HepG2 (cell line): ENCODE results near the gene ZNF544. TPM values are rescaled to one million over a fixed set of nuclear protein-coding genes. Genes with fewer than 3 reads are reported as not detected.
A peak's percentile ranks its signal among the peaks of the same experiment; 100 is the strongest.

Source experiments
- ARNT2 ChIP-seq: sonication (generic); formaldehyde crosslinking; IDR thresholded peaks from 2 replicates; pipeline ENCODE4 v1.8.0; 2022; ENCODE audit warnings: mild to moderate bottlenecking, low read depth, missing genetic modification reagents, moderate library complexity
- ATRX ChIP-seq: sonication (generic); formaldehyde crosslinking; IDR thresholded peaks from 2 replicates; pipeline ENCODE4 v1.4.0; 2020; ENCODE audit warnings: missing genetic modification reagents, borderline replicate concordance
- EZH2 ChIP-seq: conservative IDR thresholded peaks from 2 replicates; pipeline ENCODE4 v1.6.1; 2012; ENCODE audit warnings: mild to moderate bottlenecking, low read depth, low read length, moderate library complexity
- JDP2 ChIP-seq: sonication (generic); formaldehyde crosslinking; IDR thresholded peaks from 2 replicates; pipeline ENCODE4 v1.8.1; 2022; ENCODE audit warnings: missing genetic modification reagents, borderline replicate concordance
- KDM5B ChIP-seq: sonication (generic); formaldehyde crosslinking; IDR thresholded peaks from 2 replicates; pipeline ENCODE4 v1.4.0; 2020; ENCODE audit warnings: missing genetic modification reagents, mild to moderate bottlenecking, borderline replicate concordance
- PRPF4 ChIP-seq: fragments of 200-400 bp; formaldehyde crosslinking; IDR thresholded peaks from 2 replicates; pipeline ENCODE4 v1.6.1; 2016; ENCODE audit warnings: low read length, low read depth; ENCODE audit not compliant: poor library complexity, severe bottlenecking
- TAF15 ChIP-seq: fragments of 200-400 bp; formaldehyde crosslinking; IDR thresholded peaks from one replicate; pipeline ENCODE4 v1.6.1; 2018; ENCODE audit warnings: mild to moderate bottlenecking, low read depth, low read length; ENCODE audit not compliant: poor library complexity, severe bottlenecking
- XRCC5 ChIP-seq: fragments of 200-400 bp; formaldehyde crosslinking; optimal IDR thresholded peaks from 2 replicates; pipeline ENCODE3; 2017; ENCODE audit warnings: mild to moderate bottlenecking, low read length
- ZFP90 ChIP-seq: sonication (generic); formaldehyde crosslinking; IDR thresholded peaks from 2 replicates; pipeline ENCODE4 v1.8.0; 2022; ENCODE audit warnings: missing genetic modification reagents, mild to moderate bottlenecking, inconsistent platforms, borderline replicate concordance
- ZMYM2 ChIP-seq: sonication (generic); formaldehyde crosslinking; IDR thresholded peaks from 2 replicates; pipeline ENCODE4 v1.8.0; 2022; ENCODE audit warnings: mild to moderate bottlenecking, missing genetic modification reagents
- ZNF256 ChIP-seq: sonication (generic); formaldehyde crosslinking; conservative IDR thresholded peaks from 2 replicates; pipeline ENCODE4 v1.4.0; 2020; ENCODE audit warnings: missing genetic modification reagents
- ZNF275 ChIP-seq: sonication (generic); formaldehyde crosslinking; IDR thresholded peaks from 2 replicates; pipeline ENCODE4 v1.8.0; 2022; ENCODE audit warnings: missing genetic modification reagents, mild to moderate bottlenecking, inconsistent platforms, borderline replicate concordance
- ZNF276 ChIP-seq: sonication (generic); formaldehyde crosslinking; IDR thresholded peaks from 2 replicates; pipeline ENCODE4 v1.4.0; 2020; ENCODE audit warnings: mild to moderate bottlenecking, low read depth, missing genetic modification reagents
- ZNF318 ChIP-seq: sonication (generic); formaldehyde crosslinking; IDR thresholded peaks from 2 replicates; pipeline ENCODE4 v1.4.0; 2020; ENCODE audit warnings: mild to moderate bottlenecking, missing genetic modification reagents
- ZNF331 ChIP-seq: sonication (generic); formaldehyde crosslinking; IDR thresholded peaks from 2 replicates; pipeline ENCODE4 v1.4.0; 2020; ENCODE audit warnings: missing genetic modification reagents
- ZNF605 ChIP-seq: sonication (generic); formaldehyde crosslinking; IDR thresholded peaks from 2 replicates; pipeline ENCODE4 v1.8.0; 2022; ENCODE audit warnings: mild to moderate bottlenecking, missing genetic modification reagents
- polyA plus RNA-seq, 8 experiments: library from polyadenylated mRNA; depleted of rRNA in 3 of 8; stranded (reverse) in 7 of 8; unstranded in 1 of 8; fragments of >200 nt; fragmentation: Illumina TruSeq in 4 of 8; extraction: Trizol in 4 of 8; gene quantifications; 2 replicates each; pipeline versions ENCODE4 v1.2.1 to v1.2.3, GENCODE V29; 2011 to 2016; ENCODE audit warnings: low read depth in 4 of 8, missing spikeins in 1 of 8, mixed read lengths in 1 of 8; ENCODE audit not compliant: insufficient read depth in 1 of 8
- total RNA-seq, 5 experiments: library from RNA; depleted of rRNA; stranded (reverse); fragments of >200 nt; fragmentation: Illumina TruSeq; extraction: Trizol; gene quantifications; 2 replicates each; pipeline ENCODE4 v1.2.3, GENCODE V29; 2016; ENCODE audit warnings: low read depth in 1 of 5
- TF ChIP-seq, protein P1 (sequence below): sonication (generic); formaldehyde crosslinking; IDR thresholded peaks from 2 replicates; pipeline ENCODE4 v1.4.0; 2020; ENCODE audit warnings: low read depth, mild to moderate bottlenecking, missing genetic modification reagents

The ZNF544 gene
- total and polyA plus RNA-seq, 2 of the 13 experiments (the other 11 are each of a cell fraction or from before 2014, with no cell fraction given): 13.1 to 17.0 TPM

DNA sequence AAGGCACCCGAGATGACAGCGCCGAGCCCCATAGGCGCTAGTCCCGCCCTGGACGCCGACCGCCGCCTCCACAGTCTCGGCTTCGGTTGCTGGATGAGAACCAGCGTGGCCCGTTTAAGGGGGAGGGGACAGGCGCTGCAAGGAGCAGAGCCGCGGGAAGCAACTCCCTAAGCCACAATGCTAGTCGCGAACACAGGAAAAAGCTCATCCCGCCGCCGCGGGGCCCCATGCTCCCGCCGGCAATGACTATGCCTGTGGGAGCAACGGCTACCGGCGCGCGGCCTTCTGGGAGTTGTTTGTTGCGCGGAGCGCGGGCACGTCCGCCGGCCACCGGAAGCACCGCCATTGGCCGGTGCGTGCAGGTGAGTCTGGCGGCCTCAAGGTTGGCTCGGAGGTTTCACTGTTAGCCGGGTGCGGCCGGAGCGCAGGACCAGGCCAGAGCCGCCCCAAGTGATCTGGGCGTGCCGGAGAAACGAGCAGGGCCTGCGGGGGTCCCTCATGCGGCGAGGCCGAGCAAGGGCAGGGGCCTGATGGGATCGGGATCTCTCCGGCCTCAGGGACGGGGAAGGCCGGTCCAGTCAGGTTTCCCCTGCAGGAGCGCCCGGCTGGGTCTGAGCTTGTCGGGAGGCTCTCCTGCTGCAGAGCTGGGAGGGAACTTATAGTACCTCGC, at the start of gene ZNF544 (continued):
- TF ChIP-seq ZNF318: no peak
- TF ChIP-seq ZFP90 (CRISPR knock-in tag): peak; percentile 99
- TF ChIP-seq ZNF331 (CRISPR knock-in tag): peak; percentile 36; the same call in 1 of the 2 replicates
- TF ChIP-seq ZNF605 (CRISPR knock-in tag): no peak; the same call in 1 of the 2 replicates
- TF ChIP-seq ARNT2: no peak
- TF ChIP-seq KDM5B: peak; percentile 76; the same call in 1 of the 2 replicates
- TF ChIP-seq, protein P1, sequence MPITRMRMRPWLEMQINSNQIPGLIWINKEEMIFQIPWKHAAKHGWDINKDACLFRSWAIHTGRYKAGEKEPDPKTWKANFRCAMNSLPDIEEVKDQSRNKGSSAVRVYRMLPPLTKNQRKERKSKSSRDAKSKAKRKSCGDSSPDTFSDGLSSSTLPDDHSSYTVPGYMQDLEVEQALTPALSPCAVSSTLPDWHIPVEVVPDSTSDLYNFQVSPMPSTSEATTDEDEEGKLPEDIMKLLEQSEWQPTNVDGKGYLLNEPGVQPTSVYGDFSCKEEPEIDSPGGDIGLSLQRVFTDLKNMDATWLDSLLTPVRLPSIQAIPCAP (CRISPR knock-in tag): no peak
- TF ChIP-seq ZMYM2 (CRISPR knock-in tag): no peak
- TF ChIP-seq JDP2 (CRISPR knock-in tag): no peak
- TF ChIP-seq ATRX (CRISPR knock-in tag): no peak
- TF ChIP-seq ZNF276: no peak
- TF ChIP-seq PRPF4: no peak
- peak; percentile 20 for TF ChIP-seq XRCC5
- no peak; the same call in 1 of the 2 replicates for TF ChIP-seq ZNF275
- no peak for TF ChIP-seq EZH2
- TF ChIP-seq ZNF256 (CRISPR knock-in tag): 0 out of 2 replicates have a peak, but pooled peaks have one; percentile 35
- TF ChIP-seq TAF15: no peak
